VCaP (cell line): ENCODE measurements around the gene OTOGL.

Experiments
- H3K27ac ChIP-seq: fragments of 450-650 bp; 2 replicates; pipeline ENCODE4 v1.5.1; 2017
- TF ChIP-seq, protein P1 (sequence below): fragments of 450-650 bp; conservative IDR thresholded peaks from 2 replicates; pipeline ENCODE4 v1.5.1; 2017; ENCODE audit warnings: mild to moderate bottlenecking, moderate library complexity

Gene OTOGL

DNA sequence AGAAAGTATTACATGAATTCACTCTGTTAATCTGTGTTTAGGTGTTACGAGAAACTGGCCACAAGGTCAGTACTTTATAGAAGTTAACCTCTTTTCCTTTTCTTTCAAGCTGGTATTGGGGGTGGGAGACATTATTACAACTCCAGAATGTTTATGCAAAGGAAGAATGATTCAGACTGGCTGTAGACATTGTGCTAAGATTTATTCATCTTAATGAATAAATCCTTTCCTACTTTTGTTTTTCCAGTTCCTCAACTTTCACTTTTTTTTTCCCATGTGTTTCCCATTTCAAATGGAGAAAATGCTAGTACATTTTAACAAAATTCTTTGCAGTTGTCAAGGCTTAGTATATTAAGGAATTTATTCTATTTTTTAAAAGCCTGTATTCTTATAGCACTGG lies 1.3 kb downstream of the OTOGL start:
- TF ChIP-seq, protein P1, sequence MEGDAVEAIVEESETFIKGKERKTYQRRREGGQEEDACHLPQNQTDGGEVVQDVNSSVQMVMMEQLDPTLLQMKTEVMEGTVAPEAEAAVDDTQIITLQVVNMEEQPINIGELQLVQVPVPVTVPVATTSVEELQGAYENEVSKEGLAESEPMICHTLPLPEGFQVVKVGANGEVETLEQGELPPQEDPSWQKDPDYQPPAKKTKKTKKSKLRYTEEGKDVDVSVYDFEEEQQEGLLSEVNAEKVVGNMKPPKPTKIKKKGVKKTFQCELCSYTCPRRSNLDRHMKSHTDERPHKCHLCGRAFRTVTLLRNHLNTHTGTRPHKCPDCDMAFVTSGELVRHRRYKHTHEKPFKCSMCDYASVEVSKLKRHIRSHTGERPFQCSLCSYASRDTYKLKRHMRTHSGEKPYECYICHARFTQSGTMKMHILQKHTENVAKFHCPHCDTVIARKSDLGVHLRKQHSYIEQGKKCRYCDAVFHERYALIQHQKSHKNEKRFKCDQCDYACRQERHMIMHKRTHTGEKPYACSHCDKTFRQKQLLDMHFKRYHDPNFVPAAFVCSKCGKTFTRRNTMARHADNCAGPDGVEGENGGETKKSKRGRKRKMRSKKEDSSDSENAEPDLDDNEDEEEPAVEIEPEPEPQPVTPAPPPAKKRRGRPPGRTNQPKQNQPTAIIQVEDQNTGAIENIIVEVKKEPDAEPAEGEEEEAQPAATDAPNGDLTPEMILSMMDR, result no peak
- no peak overlapping the region for H3K27ac ChIP-seq

DNA sequence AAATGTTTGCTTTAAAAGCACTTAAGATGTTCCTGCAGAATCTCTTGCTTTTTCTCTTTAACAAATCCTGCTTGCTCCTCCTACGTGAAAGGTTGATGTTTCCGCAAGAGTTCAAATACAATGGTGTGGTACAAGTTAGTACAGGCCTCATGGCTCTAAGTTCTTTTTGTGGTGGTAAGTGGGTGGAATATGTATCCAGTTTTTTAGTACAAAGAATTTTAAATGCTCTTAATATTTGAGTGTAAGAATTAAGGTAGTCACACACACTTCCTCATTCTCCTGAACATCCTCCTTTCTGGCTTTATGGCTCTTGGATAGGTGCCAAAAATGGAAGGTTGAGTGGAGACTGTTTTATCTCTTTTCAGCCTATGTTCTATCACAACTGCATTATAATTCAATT lies 1.8 kb downstream of the OTOGL start:
- TF ChIP-seq, protein P1, result no peak
- no peak overlapping the region for H3K27ac ChIP-seq

DNA sequence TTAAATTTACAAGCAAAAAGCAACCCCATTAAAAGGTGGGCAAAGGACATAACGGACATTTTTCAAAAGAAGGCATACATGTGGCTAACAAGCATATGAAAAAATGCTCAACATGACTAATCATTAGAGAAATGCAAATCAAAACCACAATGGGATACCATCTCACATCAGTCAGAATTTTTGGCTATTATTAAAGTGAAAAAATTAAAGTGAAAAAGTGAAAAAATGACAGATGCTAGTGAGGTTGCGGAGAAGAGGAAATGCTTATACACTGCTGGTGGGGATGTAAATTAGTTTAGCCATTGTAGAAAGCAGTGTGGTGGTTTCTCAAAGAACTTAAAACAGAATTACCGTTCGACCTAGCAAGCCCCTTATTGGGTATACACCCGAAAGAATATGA lies 7.9 kb downstream of the OTOGL start:
- no peak overlapping the region for H3K27ac ChIP-seq

DNA sequence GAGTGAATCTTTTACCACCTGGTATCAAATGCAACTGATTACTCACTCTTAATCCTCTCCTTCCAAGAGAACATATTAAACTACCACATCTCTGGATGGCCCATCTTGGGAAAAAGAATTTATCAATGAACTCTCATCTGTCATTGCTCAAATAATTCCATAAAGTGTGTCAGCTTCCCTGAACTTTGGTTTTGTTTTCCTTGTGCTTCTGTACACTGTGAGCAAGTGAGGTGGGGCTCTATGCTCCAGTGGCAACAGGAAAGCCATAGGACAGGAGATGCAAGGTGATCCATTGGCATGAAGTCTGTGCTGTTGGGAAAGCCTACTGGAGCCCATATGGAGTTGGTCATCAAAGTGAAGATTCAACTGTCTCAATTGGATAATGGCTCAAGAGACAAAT lies 17.4 kb downstream of the OTOGL start:
- H3K27ac ChIP-seq, result no peak overlapping the region
- TF ChIP-seq, protein P1, result no peak

More for the DNA sequence above, 7.9 kb downstream of the OTOGL start:
- TF ChIP-seq, protein P1, result no peak

DNA sequence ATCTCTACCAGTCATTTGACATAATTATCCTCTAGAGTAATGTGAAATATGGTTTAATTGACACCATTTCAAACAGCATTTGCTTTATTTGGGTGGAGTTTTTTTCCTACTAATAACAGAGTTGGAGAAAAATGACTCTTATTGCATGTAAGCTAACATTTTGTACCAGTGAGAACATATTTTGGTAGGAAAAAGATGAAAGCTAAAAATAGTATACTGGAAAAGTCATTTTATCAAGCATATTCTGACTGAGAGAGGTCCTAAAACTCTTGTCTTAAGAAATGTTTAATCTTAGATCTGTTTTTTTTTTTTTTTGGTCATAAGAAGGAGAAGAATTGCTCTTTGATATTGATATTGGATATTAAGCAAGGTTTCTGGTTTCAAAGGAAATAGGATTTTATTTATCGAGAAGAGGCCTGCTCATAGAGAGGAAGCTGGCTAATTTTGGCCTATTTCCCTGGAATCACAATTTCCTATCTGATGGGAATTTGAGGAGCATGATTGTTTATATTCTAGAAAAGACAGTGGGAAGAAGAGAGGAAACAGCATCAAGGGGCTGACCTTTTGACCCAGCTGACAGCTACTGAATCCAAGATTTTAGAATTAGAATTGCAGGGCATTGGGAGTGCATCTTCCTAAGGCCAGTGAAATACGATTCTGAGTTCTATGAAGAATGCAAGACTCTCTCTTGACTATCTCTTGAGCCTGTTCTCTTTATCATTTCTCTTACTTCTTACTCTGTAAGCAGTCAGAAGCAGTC lies 19.4 kb downstream of the OTOGL start:
- no peak overlapping the region for H3K27ac ChIP-seq
- TF ChIP-seq, protein P1, result no peak

DNA sequence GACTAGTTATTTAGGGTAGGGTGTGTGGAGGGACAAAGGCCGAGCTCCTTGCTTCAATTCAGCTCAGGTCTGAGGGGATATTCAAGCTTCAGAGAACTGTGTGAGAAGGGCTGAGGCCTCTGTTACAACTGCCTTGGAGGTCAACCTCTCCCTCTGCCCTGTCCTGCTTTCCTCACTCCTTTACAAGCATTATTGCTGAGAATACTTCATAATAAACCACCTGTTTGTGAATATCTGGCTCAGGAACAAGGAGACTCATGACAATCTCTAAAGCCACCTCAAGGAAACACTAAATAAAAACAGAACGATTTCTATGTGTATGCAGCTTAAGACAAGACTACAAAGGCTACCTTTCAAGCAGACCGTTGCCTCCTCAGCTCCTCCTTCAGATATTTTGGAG lies 21.7 kb downstream of the OTOGL start:
- TF ChIP-seq, protein P1, result no peak
- H3K27ac ChIP-seq, result no peak overlapping the region

DNA sequence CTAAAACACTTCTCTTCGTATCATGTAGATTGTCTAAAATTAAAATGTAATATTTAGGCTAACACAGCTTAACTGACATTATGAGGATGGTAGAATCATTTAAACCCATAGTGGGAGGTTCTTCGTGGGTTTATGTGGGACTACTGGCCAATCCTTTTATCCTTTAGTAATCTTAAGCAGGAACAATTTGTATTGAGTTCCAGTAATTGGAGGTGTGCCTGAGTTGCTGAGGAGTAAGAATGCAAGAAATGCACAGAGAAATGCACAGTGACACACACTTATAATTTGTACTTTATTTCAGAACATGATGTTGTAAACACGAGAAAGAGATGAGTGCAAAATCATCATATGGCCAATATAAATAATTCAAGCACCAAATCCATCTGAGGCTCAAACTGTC lies 22.3 kb downstream of the OTOGL start:
- no peak overlapping the region for H3K27ac ChIP-seq
- TF ChIP-seq, protein P1, result no peak
